C4-2B (cell line): ENCODE measurements around the gene HLA-DOA.
A peak's percentile ranks its signal among the peaks of the same experiment; 100 is the strongest.

Experiments
- H3K27ac ChIP-seq: fragments of 450-650 bp; 2 replicates; pipeline ENCODE4 v1.5.1; 2017
- ZFX ChIP-seq: fragments of 450-650 bp; IDR thresholded peaks from 2 replicates; pipeline ENCODE4 v1.6.1; 2017
- TF ChIP-seq, protein P1 (sequence below): fragments of 450-650 bp; conservative IDR thresholded peaks from 2 replicates; pipeline ENCODE4 v1.5.1; 2017; ENCODE audit warnings: mild to moderate bottlenecking

HLA-DOA gene

DNA sequence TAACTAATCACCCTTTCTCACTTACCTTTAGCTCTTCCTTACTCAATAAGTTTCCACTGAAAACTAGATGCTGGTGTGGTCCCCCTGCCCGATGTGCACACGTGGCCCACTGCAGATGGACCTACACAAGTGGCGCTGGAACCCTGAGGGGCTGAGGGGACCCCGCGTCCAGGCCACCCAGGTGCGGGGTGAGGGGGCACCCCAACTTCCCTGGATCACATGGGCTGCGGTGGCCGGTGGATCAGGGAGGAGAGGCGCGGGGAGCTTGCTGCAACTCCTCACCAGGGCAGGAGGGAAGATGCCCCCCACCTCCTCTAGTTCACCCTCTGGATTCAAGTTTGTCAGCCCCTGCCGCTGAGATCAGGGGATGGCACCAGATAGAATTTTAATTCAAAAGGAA lies 12.5 kb upstream of the HLA-DOA start:
- H3K27ac ChIP-seq = no peak overlapping the region
- TF ChIP-seq ZFX = no peak
- TF ChIP-seq, protein P1, sequence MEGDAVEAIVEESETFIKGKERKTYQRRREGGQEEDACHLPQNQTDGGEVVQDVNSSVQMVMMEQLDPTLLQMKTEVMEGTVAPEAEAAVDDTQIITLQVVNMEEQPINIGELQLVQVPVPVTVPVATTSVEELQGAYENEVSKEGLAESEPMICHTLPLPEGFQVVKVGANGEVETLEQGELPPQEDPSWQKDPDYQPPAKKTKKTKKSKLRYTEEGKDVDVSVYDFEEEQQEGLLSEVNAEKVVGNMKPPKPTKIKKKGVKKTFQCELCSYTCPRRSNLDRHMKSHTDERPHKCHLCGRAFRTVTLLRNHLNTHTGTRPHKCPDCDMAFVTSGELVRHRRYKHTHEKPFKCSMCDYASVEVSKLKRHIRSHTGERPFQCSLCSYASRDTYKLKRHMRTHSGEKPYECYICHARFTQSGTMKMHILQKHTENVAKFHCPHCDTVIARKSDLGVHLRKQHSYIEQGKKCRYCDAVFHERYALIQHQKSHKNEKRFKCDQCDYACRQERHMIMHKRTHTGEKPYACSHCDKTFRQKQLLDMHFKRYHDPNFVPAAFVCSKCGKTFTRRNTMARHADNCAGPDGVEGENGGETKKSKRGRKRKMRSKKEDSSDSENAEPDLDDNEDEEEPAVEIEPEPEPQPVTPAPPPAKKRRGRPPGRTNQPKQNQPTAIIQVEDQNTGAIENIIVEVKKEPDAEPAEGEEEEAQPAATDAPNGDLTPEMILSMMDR = no peak

DNA sequence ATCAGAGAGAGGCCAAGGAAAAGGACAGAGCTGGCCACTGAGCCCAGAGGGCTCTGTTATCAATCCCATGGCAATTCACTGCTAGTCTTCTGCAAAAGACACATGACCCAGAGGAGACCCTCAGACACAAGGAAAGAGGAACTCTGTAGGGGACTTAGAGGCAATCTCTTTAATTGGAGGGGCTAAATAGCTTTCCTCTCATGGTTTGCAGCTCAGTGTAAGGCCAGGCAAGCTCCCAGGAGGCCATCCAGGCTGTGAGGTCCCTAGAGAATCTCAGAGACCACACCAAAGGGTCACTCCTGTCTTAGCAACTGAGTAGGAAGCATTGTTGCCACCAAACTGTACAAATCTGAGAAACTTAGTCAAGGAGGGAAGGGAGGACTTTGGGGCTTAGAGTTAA lies 10.0 kb upstream of the HLA-DOA start:
- TF ChIP-seq, protein P1 = no peak
- TF ChIP-seq ZFX = no peak
- no peak overlapping the region; the same call in 1 of the 2 replicates for H3K27ac ChIP-seq

DNA sequence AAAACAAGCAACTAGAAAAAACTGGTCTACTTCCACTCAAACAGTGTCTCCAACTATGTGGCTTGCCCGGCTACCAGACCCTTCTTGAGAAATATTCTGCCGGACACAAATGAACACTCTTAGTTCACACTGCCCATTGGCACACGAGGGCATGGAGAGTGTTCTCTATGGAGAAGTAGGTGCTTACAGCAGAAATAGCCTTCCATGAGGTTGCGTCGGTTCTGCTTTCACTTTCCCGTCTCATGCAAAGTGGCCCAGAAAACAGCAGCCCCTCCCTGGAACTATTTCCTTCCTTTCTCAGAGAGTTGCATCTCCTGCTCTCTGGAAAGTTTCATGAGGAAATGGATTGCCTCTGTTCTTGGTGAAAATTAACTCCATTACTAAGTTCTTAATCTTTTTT lies 9.5 kb upstream of the HLA-DOA start:
- no peak overlapping the region for H3K27ac ChIP-seq
- no peak for TF ChIP-seq ZFX
- TF ChIP-seq, protein P1 = no peak

DNA sequence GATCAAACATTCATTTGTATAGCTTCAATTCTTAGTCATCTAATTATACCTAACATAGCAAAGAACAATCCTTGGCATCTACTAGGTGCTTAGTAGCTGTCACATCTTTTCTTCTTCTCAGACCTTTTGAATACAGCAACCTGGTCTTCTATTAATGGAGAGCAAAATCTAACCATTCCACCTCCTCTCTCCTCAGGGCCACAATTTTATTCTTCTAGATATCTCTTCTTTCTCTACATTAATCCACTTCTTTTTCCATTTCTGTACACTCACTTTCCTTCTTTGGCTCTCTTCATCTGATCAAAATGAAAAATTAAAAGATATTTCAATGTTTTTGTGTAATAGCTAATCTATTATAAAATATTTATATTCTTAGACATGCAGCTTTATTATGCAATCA lies 9.0 kb upstream of the HLA-DOA start:
- no peak overlapping the region for H3K27ac ChIP-seq
- TF ChIP-seq ZFX = no peak
- TF ChIP-seq, protein P1 = no peak

DNA sequence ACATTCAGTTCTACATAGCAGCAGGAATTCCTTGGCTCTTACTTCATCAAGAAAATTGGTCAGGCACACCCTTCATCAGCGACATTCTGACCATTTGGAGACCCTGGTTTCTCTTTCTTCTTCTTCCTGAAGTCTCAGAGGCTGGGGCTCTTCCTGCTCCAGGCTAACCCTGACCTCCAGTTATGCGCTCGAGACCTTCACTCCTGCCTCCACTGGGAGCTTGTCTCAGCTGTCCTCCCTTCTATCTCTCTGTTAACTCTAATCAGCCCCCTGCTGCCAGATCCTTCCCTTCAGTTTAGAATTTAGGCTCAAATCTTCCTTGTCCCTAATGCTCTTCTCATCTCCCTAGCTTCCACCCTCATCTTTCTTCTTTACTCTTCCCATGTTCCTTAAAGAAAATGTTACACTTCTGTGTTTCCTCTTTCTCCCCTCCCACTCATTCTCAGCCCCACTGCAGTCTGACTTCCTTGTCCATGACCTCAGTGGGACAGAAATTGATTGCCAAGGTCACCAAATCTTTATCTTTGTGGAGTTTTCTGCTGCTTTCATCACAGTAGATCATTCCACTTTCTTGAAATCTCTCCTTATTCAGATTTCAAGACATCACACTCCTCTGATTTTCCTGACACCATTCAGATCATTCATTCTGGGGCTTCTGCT lies 8.4 kb upstream of the HLA-DOA start:
- H3K27ac ChIP-seq = no peak overlapping the region
- TF ChIP-seq ZFX = no peak

DNA sequence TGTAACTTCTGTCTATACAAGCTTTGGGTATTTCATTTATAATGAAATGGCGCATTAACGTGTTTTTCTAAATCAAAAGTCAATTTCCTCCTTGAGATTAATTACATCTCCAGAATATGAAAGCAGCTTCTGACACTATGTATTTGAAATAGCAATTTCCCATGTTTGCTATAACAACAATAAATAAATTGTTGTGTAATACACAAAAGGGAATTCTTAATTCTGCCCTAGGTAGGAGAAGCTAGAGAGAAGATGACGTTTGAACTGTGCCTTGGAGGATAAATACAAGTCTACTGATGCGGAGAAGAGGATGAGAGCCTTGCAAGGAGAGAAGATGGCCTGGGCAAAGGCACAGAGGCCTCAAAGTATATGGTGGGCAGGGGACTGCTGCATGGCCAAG lies 7.6 kb upstream of the HLA-DOA start:
- H3K27ac ChIP-seq = no peak overlapping the region
- TF ChIP-seq, protein P1 = no peak
- TF ChIP-seq ZFX = no peak

DNA sequence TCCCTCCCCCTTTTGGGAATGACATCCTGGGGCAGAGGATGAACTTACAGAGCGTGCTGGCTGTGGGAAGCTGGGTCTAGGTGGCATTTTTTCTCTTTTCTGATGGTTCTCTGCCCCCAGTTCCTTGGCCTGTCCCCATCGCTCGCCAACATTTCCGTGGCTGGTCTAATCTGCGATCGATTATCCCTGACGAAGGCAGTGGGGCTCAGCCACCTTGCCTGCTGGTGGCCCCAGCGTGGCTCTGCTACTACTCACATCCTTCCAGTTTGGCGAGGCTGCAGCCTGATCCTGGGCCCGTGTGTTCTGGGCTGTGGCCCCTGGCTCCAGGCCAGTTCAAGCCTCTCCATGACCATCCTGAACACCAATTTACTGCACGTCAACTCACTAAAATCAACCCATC lies 6.4 kb upstream of the HLA-DOA start:
- no peak for TF ChIP-seq ZFX
- TF ChIP-seq, protein P1 = no peak
- H3K27ac ChIP-seq = no peak overlapping the region

DNA sequence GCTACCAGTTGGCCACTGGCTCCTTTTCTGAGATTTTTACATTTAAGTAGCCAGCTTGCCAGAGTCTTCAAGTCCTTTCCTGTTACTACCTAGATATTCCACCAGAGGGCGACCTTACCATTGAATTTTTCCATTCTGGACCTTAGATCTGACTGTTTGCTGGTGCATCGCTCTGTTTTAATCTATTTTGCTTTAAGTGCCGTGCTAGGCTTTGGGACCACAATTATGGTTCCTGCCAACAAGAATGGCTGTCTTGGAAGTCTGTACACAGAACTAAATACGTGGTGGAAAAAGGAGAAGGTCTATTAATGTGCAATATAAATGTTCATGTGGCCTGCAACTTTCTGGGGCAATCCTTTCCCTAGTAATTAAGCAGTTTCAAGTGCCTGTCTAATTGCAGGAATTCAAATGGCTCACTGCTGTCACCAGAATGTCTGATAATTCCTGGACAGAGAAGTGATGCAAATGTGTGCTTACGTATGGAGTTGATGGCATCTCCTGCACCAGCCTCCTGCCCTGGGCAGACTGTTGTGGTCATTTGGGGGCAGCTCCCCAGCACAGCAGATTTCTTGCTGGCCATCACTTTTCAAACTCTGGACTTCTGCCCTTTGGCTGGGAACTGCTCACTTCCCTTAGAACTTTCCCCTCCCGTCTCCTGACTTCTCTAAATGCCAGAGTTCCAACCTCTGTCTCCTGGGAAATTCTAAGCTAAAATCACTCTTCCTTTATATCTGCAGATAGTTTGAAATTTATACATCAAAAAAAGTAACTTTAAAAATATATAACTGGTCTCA lies 5.6 kb upstream of the HLA-DOA start:
- no peak for TF ChIP-seq ZFX
- TF ChIP-seq, protein P1 = peak; percentile 84
- no peak overlapping the region for H3K27ac ChIP-seq
